Sigmoid colon (tissue), 4 donors: ENCODE measurements around the gene DUSP7.

Source experiments
- POLR2A ChIP-seq, 2 donors: fragments of 450-650 bp; IDR thresholded peaks; one replicate each; pipeline ENCODE4 v1.6.1; 2016; ENCODE audit warnings: antibody characterized with exemption in 2 of 2, mild to moderate bottlenecking in 2 of 2, moderate library complexity in 2 of 2
- POLR2AphosphoS5 ChIP-seq, 4 donors: sonication (generic); formaldehyde crosslinking; IDR thresholded peaks; one replicate each; pipeline ENCODE4 v1.6.1; 2017; ENCODE audit warnings: antibody characterized with exemption in 4 of 4
- TF ChIP-seq, protein P1 (sequence below), 4 experiments: fragments of 450-650 bp in 3 of 4; fragments of 200-600 bp in 1 of 4; IDR thresholded peaks; one replicate each; pipeline ENCODE4 v1.5.1; 2016 to 2019; ENCODE audit warnings: antibody characterized with exemption in 4 of 4, mild to moderate bottlenecking in 3 of 4, moderate library complexity in 2 of 4

- TF ChIP-seq POLR2AphosphoS5 (IDR thresholded peaks at IDR 0.05), result no peak
- TF ChIP-seq, protein P1, sequence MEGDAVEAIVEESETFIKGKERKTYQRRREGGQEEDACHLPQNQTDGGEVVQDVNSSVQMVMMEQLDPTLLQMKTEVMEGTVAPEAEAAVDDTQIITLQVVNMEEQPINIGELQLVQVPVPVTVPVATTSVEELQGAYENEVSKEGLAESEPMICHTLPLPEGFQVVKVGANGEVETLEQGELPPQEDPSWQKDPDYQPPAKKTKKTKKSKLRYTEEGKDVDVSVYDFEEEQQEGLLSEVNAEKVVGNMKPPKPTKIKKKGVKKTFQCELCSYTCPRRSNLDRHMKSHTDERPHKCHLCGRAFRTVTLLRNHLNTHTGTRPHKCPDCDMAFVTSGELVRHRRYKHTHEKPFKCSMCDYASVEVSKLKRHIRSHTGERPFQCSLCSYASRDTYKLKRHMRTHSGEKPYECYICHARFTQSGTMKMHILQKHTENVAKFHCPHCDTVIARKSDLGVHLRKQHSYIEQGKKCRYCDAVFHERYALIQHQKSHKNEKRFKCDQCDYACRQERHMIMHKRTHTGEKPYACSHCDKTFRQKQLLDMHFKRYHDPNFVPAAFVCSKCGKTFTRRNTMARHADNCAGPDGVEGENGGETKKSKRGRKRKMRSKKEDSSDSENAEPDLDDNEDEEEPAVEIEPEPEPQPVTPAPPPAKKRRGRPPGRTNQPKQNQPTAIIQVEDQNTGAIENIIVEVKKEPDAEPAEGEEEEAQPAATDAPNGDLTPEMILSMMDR (IDR thresholded peaks at IDR 0.05), result no peak
- TF ChIP-seq POLR2A (IDR thresholded peaks at IDR 0.05), result no peak
These were observed 21.7 kb downstream of the DUSP7 start for GRCh38 chr3:52034651-52035050.
